Measurements from ENCODE around the gene FAM171A2. TPM values are rescaled to one million over a fixed set of nuclear protein-coding genes. Genes with fewer than 3 reads are reported as not detected.

FAM171A2 gene
- total and polyA plus RNA-seq, 7 donors, result 0.66 to 1.7 (median 1.4) TPM; not detected in 2

DNA sequence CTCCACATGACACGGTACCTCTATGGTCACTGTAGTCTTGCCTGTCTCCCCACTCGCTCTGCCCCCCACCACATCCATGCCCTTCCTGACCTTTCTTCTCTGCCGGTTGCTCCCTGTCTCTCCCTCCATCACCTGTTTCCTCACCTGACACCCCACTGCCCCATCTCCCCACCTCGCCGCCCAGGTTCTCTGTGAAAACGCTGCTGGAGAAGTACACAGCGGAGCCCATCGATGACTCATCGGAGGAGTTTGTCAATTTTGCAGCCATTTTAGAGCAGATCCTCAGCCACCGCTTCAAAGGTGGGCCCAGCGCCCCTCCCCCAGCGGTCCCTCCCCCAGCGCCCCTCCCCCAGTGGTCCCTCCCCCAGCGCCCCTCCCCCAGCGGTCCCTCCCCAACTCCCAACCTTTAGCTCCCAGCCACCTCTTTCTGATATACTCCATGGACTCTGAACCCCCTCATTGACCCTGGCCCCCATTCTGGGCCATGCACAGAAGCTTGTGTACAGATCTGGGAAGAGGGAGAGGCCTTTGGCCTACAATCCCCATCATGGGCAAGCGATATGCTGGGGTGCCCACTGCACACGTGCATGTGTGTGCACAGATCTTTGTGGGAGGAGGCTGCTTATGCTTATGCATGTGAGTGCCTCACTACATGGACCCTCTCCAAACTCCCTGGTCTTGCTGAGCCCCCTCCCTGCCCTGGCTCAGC, 51.1 kb downstream of the FAM171A2 start:
- TF ChIP-seq POLR2AphosphoS5 (IDR thresholded peaks at IDR 0.05) (no peak), EP300 (IDR thresholded peaks at IDR 0.05) (no peak), POLR2A (IDR thresholded peaks at IDR 0.05) (no peak)
- TF ChIP-seq, protein P1, sequence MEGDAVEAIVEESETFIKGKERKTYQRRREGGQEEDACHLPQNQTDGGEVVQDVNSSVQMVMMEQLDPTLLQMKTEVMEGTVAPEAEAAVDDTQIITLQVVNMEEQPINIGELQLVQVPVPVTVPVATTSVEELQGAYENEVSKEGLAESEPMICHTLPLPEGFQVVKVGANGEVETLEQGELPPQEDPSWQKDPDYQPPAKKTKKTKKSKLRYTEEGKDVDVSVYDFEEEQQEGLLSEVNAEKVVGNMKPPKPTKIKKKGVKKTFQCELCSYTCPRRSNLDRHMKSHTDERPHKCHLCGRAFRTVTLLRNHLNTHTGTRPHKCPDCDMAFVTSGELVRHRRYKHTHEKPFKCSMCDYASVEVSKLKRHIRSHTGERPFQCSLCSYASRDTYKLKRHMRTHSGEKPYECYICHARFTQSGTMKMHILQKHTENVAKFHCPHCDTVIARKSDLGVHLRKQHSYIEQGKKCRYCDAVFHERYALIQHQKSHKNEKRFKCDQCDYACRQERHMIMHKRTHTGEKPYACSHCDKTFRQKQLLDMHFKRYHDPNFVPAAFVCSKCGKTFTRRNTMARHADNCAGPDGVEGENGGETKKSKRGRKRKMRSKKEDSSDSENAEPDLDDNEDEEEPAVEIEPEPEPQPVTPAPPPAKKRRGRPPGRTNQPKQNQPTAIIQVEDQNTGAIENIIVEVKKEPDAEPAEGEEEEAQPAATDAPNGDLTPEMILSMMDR (IDR thresholded peaks at IDR 0.05), result no peak
- 64 to 70% methylated on average over 17 of the region's 17 CpGs for WGBS, 2 donors
- Histone ChIP-seq H3K9me3 (no peaks in the 10 kb centered on the region), H3K27ac (no peak overlapping the region), H3K4me3 (no peak overlapping the region), H3K27me3 (peaks cover 22 to 51% (median 49%) of the 10 kb centered on the region in 3 donors), H3K36me3 (no peaks in the 10 kb centered on the region), H3K4me1 (peaks cover 0 to 28% (median 27%) of the 10 kb centered on the region in 4 donors)
- intact Hi-C loops (cut with DNase I), result no loop called here
- DNase-seq, result no peak

GRCh38 chr17:44311562-44312181, 52.0 kb downstream of the FAM171A2 start:
- Histone ChIP-seq H3K27ac (no peak overlapping the region), H3K36me3 (no peaks in the 10 kb centered on the region), H3K9me3 (no peaks in the 10 kb centered on the region), H3K4me3 (no peak overlapping the region), H3K27me3 (peaks cover 22 to 43% (median 40%) of the 10 kb centered on the region in 3 donors), H3K4me1 (peaks cover 0 to 32% (median 31%) of the 10 kb centered on the region in 4 donors)
- intact Hi-C loops (cut with DNase I), result no loop called here
- no peak for DNase-seq
- TF ChIP-seq POLR2A (IDR thresholded peaks at IDR 0.05) (no peak), POLR2AphosphoS5 (IDR thresholded peaks at IDR 0.05) (no peak), EP300 (IDR thresholded peaks at IDR 0.05) (no peak)
- TF ChIP-seq, protein P1 (IDR thresholded peaks at IDR 0.05), result no peak
- WGBS, 2 donors, result 71 to 84% methylated on average over 4 to 5 of the region's 5 CpGs

DNA sequence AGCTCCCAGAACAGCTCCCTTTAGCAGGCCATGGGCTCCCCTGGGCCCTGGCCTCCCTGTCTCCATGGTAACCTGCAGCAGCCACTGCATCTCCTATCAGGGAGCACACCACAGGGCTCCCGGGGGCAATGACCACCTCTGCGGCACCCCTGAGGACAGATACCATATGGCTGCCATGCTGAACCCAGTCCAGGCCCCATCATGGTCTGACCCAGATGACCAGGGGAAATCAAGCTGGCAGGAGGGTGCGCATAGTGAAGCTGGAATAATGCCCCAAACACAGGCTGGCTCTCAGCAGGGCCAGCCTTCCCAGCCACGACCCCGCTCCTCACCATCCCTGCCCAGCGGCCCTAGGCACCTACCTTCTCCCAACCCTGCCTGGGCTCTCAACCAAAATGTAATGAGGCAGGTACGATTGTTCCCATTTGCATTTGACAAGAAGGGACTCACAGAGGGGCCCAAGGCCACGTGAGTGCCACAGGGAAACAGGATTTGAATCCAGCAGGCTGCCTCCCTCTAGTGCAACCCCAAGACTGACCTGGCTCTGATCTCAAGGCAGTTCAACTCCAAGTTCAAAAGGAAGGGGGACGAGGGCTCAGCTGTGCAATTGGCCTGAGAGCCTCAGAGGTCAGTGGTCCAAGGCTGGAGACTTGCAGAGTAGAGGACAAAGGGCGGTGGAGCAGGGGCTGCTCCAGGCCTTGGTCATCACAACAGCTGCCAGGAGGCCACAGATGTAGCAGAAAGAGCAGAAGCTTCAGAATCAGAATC, 52.9 kb downstream of the FAM171A2 start:
- intact Hi-C loops (cut with DNase I), result no loop called here
- no peak overlapping the region for H3K4me3 ChIP-seq
- DNase-seq, result no peak
- WGBS, 2 donors, result 78 to 79% methylated on average over 10 of the region's 10 CpGs
- no peaks in the 10 kb centered on the region for H3K9me3 ChIP-seq
- H3K27me3 ChIP-seq, result peaks cover 16 to 34% (median 31%) of the 10 kb centered on the region in 3 donors
- H3K4me1 ChIP-seq, result peaks cover 0 to 32% (median 31%) of the 10 kb centered on the region in 4 donors
- no peak for TF ChIP-seq EP300 (IDR thresholded peaks at IDR 0.05)
- TF ChIP-seq, protein P1 (IDR thresholded peaks at IDR 0.05), result no peak
- TF ChIP-seq POLR2AphosphoS5 (IDR thresholded peaks at IDR 0.05), result no peak
- TF ChIP-seq POLR2A (IDR thresholded peaks at IDR 0.05), result no peak
- no peak overlapping the region for H3K27ac ChIP-seq
- no peaks in the 10 kb centered on the region for H3K36me3 ChIP-seq

- no peak for DNase-seq
- WGBS, 2 donors, result 88 to 93% methylated on average over 2 of the region's 2 CpGs
- Histone ChIP-seq H3K9me3 (no peaks in the 10 kb centered on the region), H3K4me3 (no peak overlapping the region), H3K27me3 (peaks cover 11 to 28% (median 25%) of the 10 kb centered on the region in 3 donors), H3K36me3 (no peaks in the 10 kb centered on the region), H3K27ac (no peak overlapping the region), H3K4me1 (peaks cover 0 to 26% (median 26%) of the 10 kb centered on the region in 4 donors)
- intact Hi-C loops (cut with DNase I), result no loop called here
- TF ChIP-seq EP300 (IDR thresholded peaks at IDR 0.05), result no peak
- no peak for TF ChIP-seq POLR2A (IDR thresholded peaks at IDR 0.05)
- TF ChIP-seq POLR2AphosphoS5 (IDR thresholded peaks at IDR 0.05), result no peak
- TF ChIP-seq, protein P1 (IDR thresholded peaks at IDR 0.05), result no peak
Measured at GRCh38 chr17:44310188-44310587, 53.5 kb downstream of the FAM171A2 start.
